Neural crest cell (in vitro differentiated cells): ENCODE data around the gene R3HDML. TPM values are rescaled to one million over a fixed set of nuclear protein-coding genes. Genes with fewer than 3 reads are reported as not detected.

Experiments
- DNase-seq: peaks from one replicate; pipeline ENCODE4 v3.0.0; 2021; ENCODE audit warnings: low read depth, mixed read lengths, low spot score
- H3K27ac Mint-ChIP-seq: one replicate; pipeline ENCODE4 v1.8.0; 2021; ENCODE audit warnings: mild to moderate bottlenecking, mixed read lengths; ENCODE audit not compliant: unreplicated experiment
- H3K27me3 Mint-ChIP-seq: 2 replicates; pipeline ENCODE4 v1.8.0; 2021; ENCODE audit warnings: low read depth, mild to moderate bottlenecking, mixed read lengths
- H3K36me3 Mint-ChIP-seq: 2 replicates; pipeline ENCODE4 v1.8.0; 2021; ENCODE audit warnings: low read depth, mild to moderate bottlenecking, mixed read lengths
- H3K4me1 Mint-ChIP-seq: 2 replicates; pipeline ENCODE4 v1.8.0; 2021; ENCODE audit warnings: mixed read lengths
- H3K4me3 Mint-ChIP-seq: one replicate; pipeline ENCODE4 v1.8.0; 2021; ENCODE audit warnings: mild to moderate bottlenecking, mixed read lengths
- H3K9me3 Mint-ChIP-seq: 2 replicates; pipeline ENCODE4 v1.8.0; 2021; ENCODE audit warnings: mixed read lengths
- long read RNA-seq: library from polyadenylated mRNA; unstranded; transcript quantifications from one replicate; pipeline ENCODE4 v2.0.0, GENCODE V29; 2020
- total RNA-seq: library from RNA; stranded (reverse); gene quantifications from 2 replicates; pipeline ENCODE4 v1.2.1, GENCODE V29; 2021
- TF ChIP-seq, protein P1 (sequence below): fragments of 200-600 bp; sonication (generic); conservative IDR thresholded peaks from 2 replicates; pipeline ENCODE4 v1.5.0; 2021; ENCODE audit warnings: antibody characterized with exemption, mild to moderate bottlenecking

Gene R3HDML, protein sequence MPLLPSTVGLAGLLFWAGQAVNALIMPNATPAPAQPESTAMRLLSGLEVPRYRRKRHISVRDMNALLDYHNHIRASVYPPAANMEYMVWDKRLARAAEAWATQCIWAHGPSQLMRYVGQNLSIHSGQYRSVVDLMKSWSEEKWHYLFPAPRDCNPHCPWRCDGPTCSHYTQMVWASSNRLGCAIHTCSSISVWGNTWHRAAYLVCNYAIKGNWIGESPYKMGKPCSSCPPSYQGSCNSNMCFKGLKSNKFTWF
- total RNA-seq: not detected in 2 replicates
- long read RNA-seq: 0 reads

DNA sequence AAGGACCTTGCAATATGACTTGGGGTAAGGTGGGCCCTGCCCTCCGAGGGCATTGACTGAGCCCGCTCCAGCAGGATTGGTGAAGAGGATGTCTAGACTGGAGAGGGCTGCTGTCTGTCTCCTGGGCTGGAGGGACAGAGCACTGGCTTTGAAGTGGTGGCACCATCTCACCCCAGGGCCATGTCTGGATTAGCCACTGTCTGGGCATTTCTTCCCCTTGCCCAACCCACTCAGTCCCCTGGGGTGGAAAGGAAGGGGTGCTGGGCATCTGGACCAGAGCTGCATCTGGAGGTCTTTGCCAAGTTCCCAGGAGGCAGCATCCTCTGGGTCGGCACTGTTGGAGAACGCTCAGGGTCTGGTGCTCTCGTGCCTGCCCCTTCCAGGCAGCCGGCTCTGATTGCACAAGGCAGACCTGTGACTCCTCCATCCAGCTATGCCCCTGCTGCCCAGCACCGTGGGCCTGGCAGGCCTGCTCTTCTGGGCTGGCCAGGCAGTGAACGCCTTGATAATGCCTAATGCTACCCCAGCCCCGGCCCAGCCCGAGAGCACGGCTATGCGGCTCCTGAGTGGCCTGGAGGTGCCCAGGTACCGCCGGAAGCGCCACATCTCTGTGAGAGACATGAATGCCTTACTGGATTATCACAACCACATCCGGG, at the start of gene R3HDML:
Gene R3HDML (plus strand): TSS at position 319 of the 656 bp plus-strand sequence. CDS start 115 bp downstream, at position 434.
- Mint-ChIP-seq H3K27me3 (peaks cover 10% of the 10 kb centered on the region), H3K27ac (no peak within 1 kb of the TSS), H3K4me1 (peaks cover 9% of the 10 kb centered on the region), H3K36me3 (no peaks in the 10 kb centered on the region), H3K9me3 (no peaks in the 10 kb centered on the region), H3K4me3 (no peak within 1 kb of the TSS)
- TF ChIP-seq, protein P1, sequence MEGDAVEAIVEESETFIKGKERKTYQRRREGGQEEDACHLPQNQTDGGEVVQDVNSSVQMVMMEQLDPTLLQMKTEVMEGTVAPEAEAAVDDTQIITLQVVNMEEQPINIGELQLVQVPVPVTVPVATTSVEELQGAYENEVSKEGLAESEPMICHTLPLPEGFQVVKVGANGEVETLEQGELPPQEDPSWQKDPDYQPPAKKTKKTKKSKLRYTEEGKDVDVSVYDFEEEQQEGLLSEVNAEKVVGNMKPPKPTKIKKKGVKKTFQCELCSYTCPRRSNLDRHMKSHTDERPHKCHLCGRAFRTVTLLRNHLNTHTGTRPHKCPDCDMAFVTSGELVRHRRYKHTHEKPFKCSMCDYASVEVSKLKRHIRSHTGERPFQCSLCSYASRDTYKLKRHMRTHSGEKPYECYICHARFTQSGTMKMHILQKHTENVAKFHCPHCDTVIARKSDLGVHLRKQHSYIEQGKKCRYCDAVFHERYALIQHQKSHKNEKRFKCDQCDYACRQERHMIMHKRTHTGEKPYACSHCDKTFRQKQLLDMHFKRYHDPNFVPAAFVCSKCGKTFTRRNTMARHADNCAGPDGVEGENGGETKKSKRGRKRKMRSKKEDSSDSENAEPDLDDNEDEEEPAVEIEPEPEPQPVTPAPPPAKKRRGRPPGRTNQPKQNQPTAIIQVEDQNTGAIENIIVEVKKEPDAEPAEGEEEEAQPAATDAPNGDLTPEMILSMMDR: no peak
- DNase-seq: no peak

- TF ChIP-seq, protein P1: no peak
- DNase-seq: no peak
- H3K4me3 Mint-ChIP-seq: no peak overlapping the region
- peaks cover 4% of the 10 kb centered on the region for H3K36me3 Mint-ChIP-seq
- H3K9me3 Mint-ChIP-seq: peaks cover 3% of the 10 kb centered on the region
- no peak overlapping the region for H3K27ac Mint-ChIP-seq
- H3K4me1 Mint-ChIP-seq: peaks cover 7% of the 10 kb centered on the region
- H3K27me3 Mint-ChIP-seq: no peaks in the 10 kb centered on the region
Observed at GRCh38 chr20:44287272-44288097, 49.4 kb upstream of the R3HDML start.

DNA sequence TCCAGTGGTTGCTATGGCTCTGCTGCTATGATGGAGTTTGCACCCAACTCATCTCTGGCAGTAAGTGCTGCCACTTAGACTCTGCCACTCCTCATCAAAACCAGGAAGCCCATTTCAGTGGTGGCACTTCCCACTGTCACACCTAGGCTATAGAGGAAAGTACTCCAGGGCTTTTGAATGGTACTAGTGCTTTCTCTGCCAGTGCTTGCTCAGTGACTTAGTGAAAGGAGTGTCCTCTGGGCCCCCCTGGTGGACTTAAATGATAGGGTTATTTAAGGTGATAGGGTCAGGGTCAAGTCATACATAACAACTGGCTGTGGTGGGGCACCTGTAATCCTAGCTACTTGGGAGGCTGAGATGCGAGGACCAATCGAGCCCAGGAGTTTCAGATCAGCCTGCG, 48.6 kb upstream of the R3HDML start:
- Mint-ChIP-seq H3K4me1 (no peaks in the 10 kb centered on the region), H3K9me3 (peaks cover 3% of the 10 kb centered on the region), H3K27ac (no peak overlapping the region), H3K36me3 (peaks cover 4% of the 10 kb centered on the region), H3K27me3 (no peaks in the 10 kb centered on the region), H3K4me3 (no peak overlapping the region)
- TF ChIP-seq, protein P1: no peak
- DNase-seq: no peak

GRCh38 chr20:44291754-44292153, 45.1 kb upstream of the R3HDML start:
- peaks cover 3% of the 10 kb centered on the region for H3K9me3 Mint-ChIP-seq
- DNase-seq: no peak
- peaks cover 4% of the 10 kb centered on the region for H3K36me3 Mint-ChIP-seq
- TF ChIP-seq, protein P1: no peak
- no peaks in the 10 kb centered on the region for H3K4me1 Mint-ChIP-seq
- no peak overlapping the region for H3K27ac Mint-ChIP-seq
- no peak overlapping the region for H3K4me3 Mint-ChIP-seq
- H3K27me3 Mint-ChIP-seq: no peaks in the 10 kb centered on the region

DNA sequence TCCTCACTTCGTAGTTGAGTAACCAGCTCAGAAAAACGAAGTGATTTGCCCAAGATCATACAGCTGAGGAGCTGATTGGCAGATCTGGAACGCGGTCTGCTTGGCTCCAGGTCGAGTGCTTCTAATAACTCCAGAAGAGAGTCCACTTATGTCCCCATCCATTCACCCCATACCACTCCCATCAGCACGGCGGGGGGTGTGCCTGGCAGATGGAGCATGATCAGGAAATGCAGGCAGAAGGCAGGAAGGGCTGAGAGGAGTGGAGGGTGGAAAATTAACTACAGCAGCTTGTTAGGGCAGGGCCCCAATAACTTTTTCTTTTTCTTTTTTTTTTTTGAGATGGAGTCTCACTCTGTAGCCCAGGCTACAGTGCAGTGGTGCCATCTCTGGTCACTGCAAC, 40.8 kb upstream of the R3HDML start:
- Mint-ChIP-seq H3K36me3 (no peaks in the 10 kb centered on the region), H3K4me3 (no peak overlapping the region), H3K9me3 (no peaks in the 10 kb centered on the region), H3K4me1 (no peaks in the 10 kb centered on the region), H3K27me3 (no peaks in the 10 kb centered on the region), H3K27ac (no peak overlapping the region)
- TF ChIP-seq, protein P1: no peak
- DNase-seq: no peak
